ENCODE data around the gene BFSP1.
A peak's percentile ranks its signal among the peaks of the same experiment; 100 is the strongest.

BFSP1 gene

GRCh38 chr20:17558941-17559304 is 27.7 kb upstream of the BFSP1 start:
- no peak for DNase-seq
- in situ Hi-C loops (cut with HindIII; ENCODE audit: low pct_ligation_motif_present, low pct_unique_long_range_greater_than_20kb, low sequenced_read_pairs) = no loop called here

GRCh38 chr20:17558154-17558940 is 27.2 kb upstream of the BFSP1 start:
- peak; percentile 81 for DNase-seq

GRCh38 chr20:17557675-17558006 is 26.5 kb upstream of the BFSP1 start:
- DNase-seq = peak; percentile 61

More at GRCh38 chr20:17558154-17558940, 27.2 kb upstream of the BFSP1 start:
- in situ Hi-C loops (cut with HindIII; ENCODE audit: low pct_ligation_motif_present, low pct_unique_long_range_greater_than_20kb, low sequenced_read_pairs) = no loop called here

GRCh38 chr20:17556837-17557674 is 25.9 kb upstream of the BFSP1 start:
- in situ Hi-C loops (cut with HindIII; ENCODE audit: low pct_ligation_motif_present, low pct_unique_long_range_greater_than_20kb, low sequenced_read_pairs) = no loop called here
- DNase-seq = no peak

More at GRCh38 chr20:17557675-17558006, 26.5 kb upstream of the BFSP1 start:
- in situ Hi-C loops (cut with HindIII; ENCODE audit: low pct_ligation_motif_present, low pct_unique_long_range_greater_than_20kb, low sequenced_read_pairs) = no loop called here

- in situ Hi-C loops (cut with HindIII; ENCODE audit: low pct_ligation_motif_present, low pct_unique_long_range_greater_than_20kb, low sequenced_read_pairs) = no loop called here
- DNase-seq = no peak
These were observed 23.9 kb upstream of the BFSP1 start for GRCh38 chr20:17555106-17555505.

GRCh38 chr20:17549131-17549530 is 18.0 kb upstream of the BFSP1 start:
- no peak for DNase-seq
- in situ Hi-C loops (cut with HindIII; ENCODE audit: low pct_ligation_motif_present, low pct_unique_long_range_greater_than_20kb, low sequenced_read_pairs) = no loop called here

GRCh38 chr20:17545127-17545526 is 13.9 kb upstream of the BFSP1 start:
- no peak for DNase-seq
- in situ Hi-C loops (cut with HindIII; ENCODE audit: low pct_ligation_motif_present, low pct_unique_long_range_greater_than_20kb, low sequenced_read_pairs) = no loop called here

GRCh38 chr20:17543531-17544131 is 12.5 kb upstream of the BFSP1 start:
- in situ Hi-C loops (cut with HindIII; ENCODE audit: low pct_ligation_motif_present, low pct_unique_long_range_greater_than_20kb, low sequenced_read_pairs) = no loop called here
- DNase-seq = no peak

- no peak for DNase-seq
- in situ Hi-C loops (cut with HindIII; ENCODE audit: low pct_ligation_motif_present, low pct_unique_long_range_greater_than_20kb, low sequenced_read_pairs) = no loop called here
These were observed 11.8 kb upstream of the BFSP1 start for GRCh38 chr20:17542993-17543412.

GRCh38 chr20:17542481-17542880 is 11.3 kb upstream of the BFSP1 start:
- in situ Hi-C loops (cut with HindIII; ENCODE audit: low pct_ligation_motif_present, low pct_unique_long_range_greater_than_20kb, low sequenced_read_pairs) = no loop called here
- no peak for DNase-seq

- in situ Hi-C loops (cut with HindIII; ENCODE audit: low pct_ligation_motif_present, low pct_unique_long_range_greater_than_20kb, low sequenced_read_pairs) = no loop called here
- no peak for DNase-seq
These were observed 10.8 kb upstream of the BFSP1 start for GRCh38 chr20:17541996-17542395.

- DNase-seq = no peak
- in situ Hi-C loops (cut with HindIII; ENCODE audit: low pct_ligation_motif_present, low pct_unique_long_range_greater_than_20kb, low sequenced_read_pairs) = no loop called here
These were observed 10.4 kb upstream of the BFSP1 start for GRCh38 chr20:17541596-17541995.

- peak; percentile 67 for DNase-seq
- in situ Hi-C loops (cut with HindIII; ENCODE audit: low pct_ligation_motif_present, low pct_unique_long_range_greater_than_20kb, low sequenced_read_pairs) = no loop called here
These were observed 7.5 kb upstream of the BFSP1 start for GRCh38 chr20:17538517-17539170.

- in situ Hi-C loops (cut with HindIII; ENCODE audit: low pct_ligation_motif_present, low pct_unique_long_range_greater_than_20kb, low sequenced_read_pairs) = no loop called here
- no peak for DNase-seq
These were observed 6.8 kb upstream of the BFSP1 start for GRCh38 chr20:17537959-17538358.

GRCh38 chr20:17536944-17537444 is 5.8 kb upstream of the BFSP1 start:
- peak; percentile 74 for DNase-seq
- in situ Hi-C loops (cut with HindIII; ENCODE audit: low pct_ligation_motif_present, low pct_unique_long_range_greater_than_20kb, low sequenced_read_pairs) = no loop called here

- DNase-seq = no peak
- in situ Hi-C loops (cut with HindIII; ENCODE audit: low pct_ligation_motif_present, low pct_unique_long_range_greater_than_20kb, low sequenced_read_pairs) = no loop called here
These were observed 2.9 kb upstream of the BFSP1 start for GRCh38 chr20:17534077-17534476.

GRCh38 chr20:17533396-17533795 is 2.2 kb upstream of the BFSP1 start:
- DNase-seq = peak; percentile 35
- in situ Hi-C loops (cut with HindIII; ENCODE audit: low pct_ligation_motif_present, low pct_unique_long_range_greater_than_20kb, low sequenced_read_pairs) = no loop called here

- no peak for DNase-seq
- in situ Hi-C loops (cut with HindIII; ENCODE audit: low pct_ligation_motif_present, low pct_unique_long_range_greater_than_20kb, low sequenced_read_pairs) = no loop called here
These were observed 466 bp upstream of the BFSP1 start for GRCh38 chr20:17531665-17532025.

GRCh38 chr20:17530153-17530552 is 1.0 kb downstream of the BFSP1 start:
- DNase-seq = no peak
- in situ Hi-C loops (cut with HindIII; ENCODE audit: low pct_ligation_motif_present, low pct_unique_long_range_greater_than_20kb, low sequenced_read_pairs) = no loop called here
